ENCODE results near the gene AGPAT4. TPM values are rescaled to one million over a fixed set of nuclear protein-coding genes. Genes with fewer than 3 reads are reported as not detected.
A peak's percentile ranks its signal among the peaks of the same experiment; 100 is the strongest.

The AGPAT4 gene
- total and polyA plus RNA-seq, 2 of the 13 experiments (the other 11 are each of a cell fraction or from before 2014, with no cell fraction given): 0.07 to 0.13 TPM

- TF ChIP-seq MLLT10 (CRISPR knock-in tag; IDR thresholded peaks at IDR 0.05): no peak
- TF ChIP-seq KDM6A (CRISPR knock-in tag; IDR thresholded peaks at IDR 0.05; ENCODE audit: low read depth): no peak
- TF ChIP-seq ZNF160 (CRISPR knock-in tag; IDR thresholded peaks at IDR 0.05): 0 out of 2 replicates have a peak, but pooled peaks have one; percentile 9
- no peak for TF ChIP-seq SMAD9 (CRISPR knock-in tag; IDR thresholded peaks at IDR 0.05)
- 0 out of 2 replicates have a peak, but pooled peaks have one; percentile 29 for TF ChIP-seq TMF1 (CRISPR knock-in tag; IDR thresholded peaks at IDR 0.05; ENCODE audit: low read depth)
- no peak for TF ChIP-seq HES4 (CRISPR knock-in tag; IDR thresholded peaks at IDR 0.05; ENCODE audit: borderline replicate concordance)
- TF ChIP-seq, protein P1, sequence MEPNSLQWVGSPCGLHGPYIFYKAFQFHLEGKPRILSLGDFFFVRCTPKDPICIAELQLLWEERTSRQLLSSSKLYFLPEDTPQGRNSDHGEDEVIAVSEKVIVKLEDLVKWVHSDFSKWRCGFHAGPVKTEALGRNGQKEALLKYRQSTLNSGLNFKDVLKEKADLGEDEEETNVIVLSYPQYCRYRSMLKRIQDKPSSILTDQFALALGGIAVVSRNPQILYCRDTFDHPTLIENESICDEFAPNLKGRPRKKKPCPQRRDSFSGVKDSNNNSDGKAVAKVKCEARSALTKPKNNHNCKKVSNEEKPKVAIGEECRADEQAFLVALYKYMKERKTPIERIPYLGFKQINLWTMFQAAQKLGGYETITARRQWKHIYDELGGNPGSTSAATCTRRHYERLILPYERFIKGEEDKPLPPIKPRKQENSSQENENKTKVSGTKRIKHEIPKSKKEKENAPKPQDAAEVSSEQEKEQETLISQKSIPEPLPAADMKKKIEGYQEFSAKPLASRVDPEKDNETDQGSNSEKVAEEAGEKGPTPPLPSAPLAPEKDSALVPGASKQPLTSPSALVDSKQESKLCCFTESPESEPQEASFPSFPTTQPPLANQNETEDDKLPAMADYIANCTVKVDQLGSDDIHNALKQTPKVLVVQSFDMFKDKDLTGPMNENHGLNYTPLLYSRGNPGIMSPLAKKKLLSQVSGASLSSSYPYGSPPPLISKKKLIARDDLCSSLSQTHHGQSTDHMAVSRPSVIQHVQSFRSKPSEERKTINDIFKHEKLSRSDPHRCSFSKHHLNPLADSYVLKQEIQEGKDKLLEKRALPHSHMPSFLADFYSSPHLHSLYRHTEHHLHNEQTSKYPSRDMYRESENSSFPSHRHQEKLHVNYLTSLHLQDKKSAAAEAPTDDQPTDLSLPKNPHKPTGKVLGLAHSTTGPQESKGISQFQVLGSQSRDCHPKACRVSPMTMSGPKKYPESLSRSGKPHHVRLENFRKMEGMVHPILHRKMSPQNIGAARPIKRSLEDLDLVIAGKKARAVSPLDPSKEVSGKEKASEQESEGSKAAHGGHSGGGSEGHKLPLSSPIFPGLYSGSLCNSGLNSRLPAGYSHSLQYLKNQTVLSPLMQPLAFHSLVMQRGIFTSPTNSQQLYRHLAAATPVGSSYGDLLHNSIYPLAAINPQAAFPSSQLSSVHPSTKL (CRISPR knock-in tag; IDR thresholded peaks at IDR 0.05): peak; percentile 66
- TF ChIP-seq, protein P2, sequence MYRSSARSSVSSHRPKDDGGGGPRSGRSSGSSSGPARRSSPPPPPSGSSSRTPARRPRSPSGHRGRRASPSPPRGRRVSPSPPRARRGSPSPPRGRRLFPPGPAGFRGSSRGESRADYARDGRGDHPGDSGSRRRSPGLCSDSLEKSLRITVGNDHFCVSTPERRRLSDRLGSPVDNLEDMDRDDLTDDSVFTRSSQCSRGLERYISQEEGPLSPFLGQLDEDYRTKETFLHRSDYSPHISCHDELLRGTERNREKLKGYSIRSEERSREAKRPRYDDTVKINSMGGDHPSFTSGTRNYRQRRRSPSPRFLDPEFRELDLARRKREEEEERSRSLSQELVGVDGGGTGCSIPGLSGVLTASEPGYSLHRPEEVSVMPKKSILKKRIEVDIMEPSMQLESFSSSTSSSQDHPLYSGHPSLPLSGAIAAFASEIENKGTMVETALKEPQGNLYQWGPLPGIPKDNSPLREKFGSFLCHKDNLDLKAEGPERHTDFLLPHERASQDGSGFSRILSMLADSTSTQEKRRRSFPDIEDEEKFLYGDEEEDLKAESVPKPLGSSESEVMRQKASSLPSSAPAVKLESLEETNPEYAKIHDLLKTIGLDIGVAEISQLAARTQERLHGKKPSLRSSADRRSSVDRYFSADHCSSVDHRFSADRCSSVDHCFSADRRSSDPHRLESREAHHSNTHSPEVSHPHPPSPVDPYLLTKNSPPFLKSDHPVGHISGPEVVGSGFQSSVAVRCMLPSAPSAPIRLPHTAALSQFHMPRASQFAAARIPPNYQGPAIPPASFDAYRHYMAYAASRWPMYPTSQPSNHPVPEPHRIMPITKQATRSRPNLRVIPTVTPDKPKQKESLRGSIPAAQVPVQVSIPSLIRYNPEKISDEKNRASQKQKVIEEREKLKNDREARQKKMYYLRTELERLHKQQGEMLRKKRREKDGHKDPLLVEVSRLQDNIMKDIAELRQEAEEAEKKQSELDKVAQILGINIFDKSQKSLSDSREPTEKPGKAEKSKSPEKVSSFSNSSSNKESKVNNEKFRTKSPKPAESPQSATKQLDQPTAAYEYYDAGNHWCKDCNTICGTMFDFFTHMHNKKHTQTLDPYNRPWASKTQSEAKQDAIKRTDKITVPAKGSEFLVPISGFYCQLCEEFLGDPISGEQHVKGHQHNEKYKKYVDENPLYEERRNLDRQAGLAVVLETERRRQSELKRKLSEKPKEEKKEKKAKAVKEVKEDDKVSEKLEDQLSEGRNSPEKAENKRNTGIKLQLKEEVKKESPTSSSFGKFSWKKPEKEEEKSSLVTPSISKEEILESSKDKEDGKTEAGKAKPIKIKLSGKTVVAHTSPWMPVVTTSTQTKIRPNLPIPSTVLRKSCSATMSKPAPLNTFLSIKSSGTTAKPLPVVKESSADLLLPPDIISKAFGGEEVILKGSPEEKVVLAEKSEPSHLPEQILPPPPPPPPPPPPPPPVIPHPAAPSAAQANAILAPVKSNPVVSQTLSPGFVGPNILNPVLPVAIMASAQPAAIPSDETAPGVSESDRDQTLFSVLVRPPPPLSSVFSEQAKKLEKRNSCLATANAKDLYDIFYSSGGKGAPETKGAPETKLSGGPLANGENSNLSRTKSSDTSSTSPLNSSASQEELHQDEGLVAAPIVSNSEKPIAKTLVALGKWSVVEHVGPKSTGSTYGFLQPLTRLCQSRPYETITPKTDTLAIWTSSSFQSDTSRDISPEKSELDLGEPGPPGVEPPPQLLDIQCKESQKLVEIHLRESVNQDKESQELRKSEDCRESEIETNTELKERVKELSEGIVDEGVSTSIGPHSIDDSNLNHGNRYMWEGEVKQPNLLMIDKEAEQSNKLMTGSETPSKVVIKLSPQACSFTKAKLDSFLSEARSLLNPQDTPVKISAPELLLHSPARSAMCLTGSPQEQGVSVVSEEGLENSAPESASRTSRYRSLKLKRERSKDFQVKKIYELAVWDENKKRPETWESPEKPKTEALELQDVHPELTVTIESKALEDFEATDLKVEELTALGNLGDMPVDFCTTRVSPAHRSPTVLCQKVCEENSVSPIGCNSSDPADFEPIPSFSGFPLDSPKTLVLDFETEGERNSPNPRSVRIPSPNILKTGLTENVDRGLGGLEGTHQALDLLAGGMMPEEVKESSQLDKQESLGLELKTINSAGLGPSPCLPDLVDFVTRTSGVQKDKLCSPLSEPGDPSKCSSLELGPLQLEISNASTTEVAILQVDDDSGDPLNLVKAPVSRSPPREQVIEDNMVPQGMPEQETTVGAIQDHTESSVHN (CRISPR knock-in tag; IDR thresholded peaks at IDR 0.05): no peak
- TF ChIP-seq ARID2 (CRISPR knock-in tag; IDR thresholded peaks at IDR 0.05; ENCODE audit: borderline replicate concordance): no peak
- no peak for TF ChIP-seq MLXIP (CRISPR knock-in tag; IDR thresholded peaks at IDR 0.05; ENCODE audit: borderline replicate concordance)
- no peak for TF ChIP-seq ZNF484 (CRISPR knock-in tag; IDR thresholded peaks at IDR 0.05; ENCODE audit: borderline replicate concordance, low read depth)
- TF ChIP-seq ZNF576 (CRISPR knock-in tag; IDR thresholded peaks at IDR 0.05): no peak
Measured at GRCh38 chr6:161135695-161136591, 137.9 kb downstream of the AGPAT4 start (continued).

Measured in HepG2 (cell line).